Nephron progenitor cell (in vitro differentiated cells): Measurements from ENCODE around the gene TIFAB.
A peak's percentile ranks its signal among the peaks of the same experiment; 100 is the strongest.

Source experiments
- DNase-seq: peaks from one replicate; pipeline ENCODE4 v3.0.0; 2021
- H3K27ac Mint-ChIP-seq: 2 replicates; pipeline ENCODE4 v1.8.0; 2021; ENCODE audit warnings: mild to moderate bottlenecking, moderate library complexity, mixed read lengths
- H3K27me3 Mint-ChIP-seq: 2 replicates; pipeline ENCODE4 v1.8.0; 2021; ENCODE audit warnings: mild to moderate bottlenecking, low read depth, mixed read lengths; ENCODE audit not compliant: poor library complexity
- H3K36me3 Mint-ChIP-seq: 2 replicates; pipeline ENCODE4 v1.8.0; 2021; ENCODE audit warnings: low read depth, mixed read lengths
- H3K4me1 Mint-ChIP-seq: 2 replicates; pipeline ENCODE4 v1.8.0; 2021; ENCODE audit warnings: mixed read lengths
- H3K4me3 Mint-ChIP-seq: 2 replicates; pipeline ENCODE4 v1.8.0; 2021; ENCODE audit warnings: mild to moderate bottlenecking, moderate library complexity, mixed read lengths
- H3K9me3 Mint-ChIP-seq: 2 replicates; pipeline ENCODE4 v1.8.0; 2021; ENCODE audit warnings: mild to moderate bottlenecking, moderate library complexity, mixed read lengths
- CTCF ChIP-seq: fragments of 200-600 bp; sonication (generic); IDR thresholded peaks from 2 replicates; pipeline ENCODE4 v1.5.0; 2021; ENCODE audit warnings: antibody characterized with exemption

Gene TIFAB

GRCh38 chr5:135433681-135434426, 18.3 kb downstream of the TIFAB start:
- no peak for TF ChIP-seq CTCF
- peaks cover 69% of the 10 kb centered on the region for H3K4me1 Mint-ChIP-seq
- peak overlapping the region; percentile 29 for H3K27ac Mint-ChIP-seq
- peaks cover 7% of the 10 kb centered on the region for H3K36me3 Mint-ChIP-seq
- peaks cover 8% of the 10 kb centered on the region for H3K9me3 Mint-ChIP-seq
- peaks cover 3% of the 10 kb centered on the region for H3K27me3 Mint-ChIP-seq
- DNase-seq = no peak
- no peak overlapping the region for H3K4me3 Mint-ChIP-seq

DNA sequence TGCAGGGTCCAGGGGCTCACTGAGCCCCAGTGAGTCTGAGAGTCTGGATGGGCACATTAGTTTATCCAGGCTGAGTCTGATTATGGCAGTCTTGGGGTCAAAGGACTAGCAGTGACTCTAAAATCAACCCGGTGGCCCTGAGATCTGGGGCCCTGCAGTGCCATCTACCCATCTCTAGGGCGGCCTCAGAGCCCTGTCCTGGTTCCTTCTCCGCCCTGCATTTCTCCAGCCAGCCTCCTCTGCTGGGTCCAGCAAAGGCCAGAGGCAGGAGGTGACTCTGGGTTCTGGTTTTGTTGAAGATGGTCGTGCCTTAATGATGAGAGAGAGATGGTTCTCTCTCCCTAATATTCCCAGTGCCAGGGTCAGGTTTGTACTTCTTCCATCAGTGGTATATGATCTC, 20.0 kb downstream of the TIFAB start:
- Mint-ChIP-seq H3K4me1 (peaks cover 52% of the 10 kb centered on the region), H3K27ac (no peak overlapping the region), H3K4me3 (no peak overlapping the region), H3K9me3 (peaks cover 24% of the 10 kb centered on the region), H3K27me3 (peaks cover 4% of the 10 kb centered on the region), H3K36me3 (peaks cover 15% of the 10 kb centered on the region)
- no peak for TF ChIP-seq CTCF
- DNase-seq = no peak

GRCh38 chr5:135430135-135430437, 22.1 kb downstream of the TIFAB start:
- H3K9me3 Mint-ChIP-seq = peaks cover 30% of the 10 kb centered on the region
- H3K4me3 Mint-ChIP-seq = no peak overlapping the region
- peaks cover 15% of the 10 kb centered on the region for H3K36me3 Mint-ChIP-seq
- H3K4me1 Mint-ChIP-seq = peaks cover 35% of the 10 kb centered on the region
- peaks cover 4% of the 10 kb centered on the region for H3K27me3 Mint-ChIP-seq
- no peak for DNase-seq
- no peak for TF ChIP-seq CTCF
- H3K27ac Mint-ChIP-seq = peak overlapping the region; percentile 71

- peaks cover 30% of the 10 kb centered on the region for H3K4me1 Mint-ChIP-seq
- peaks cover 4% of the 10 kb centered on the region for H3K27me3 Mint-ChIP-seq
- peaks cover 30% of the 10 kb centered on the region for H3K9me3 Mint-ChIP-seq
- H3K27ac Mint-ChIP-seq = peak overlapping the region; percentile 71
- TF ChIP-seq CTCF = no peak
- DNase-seq = no peak
- peaks cover 15% of the 10 kb centered on the region for H3K36me3 Mint-ChIP-seq
- no peak overlapping the region for H3K4me3 Mint-ChIP-seq
Observed at GRCh38 chr5:135429301-135430134, 22.6 kb downstream of the TIFAB start.

- no peak for TF ChIP-seq CTCF
- Mint-ChIP-seq H3K9me3 (peaks cover 30% of the 10 kb centered on the region), H3K36me3 (peaks cover 15% of the 10 kb centered on the region), H3K27ac (no peak overlapping the region), H3K4me3 (no peak overlapping the region), H3K27me3 (peaks cover 4% of the 10 kb centered on the region), H3K4me1 (peaks cover 20% of the 10 kb centered on the region)
- no peak for DNase-seq
Observed at GRCh38 chr5:135428586-135428985, 23.6 kb downstream of the TIFAB start.
